IMR-90 (cell line): Measurements from ENCODE around the gene USP43. TPM values are rescaled to one million over a fixed set of nuclear protein-coding genes. Genes with fewer than 3 reads are reported as not detected.

Experiments
- ATAC-seq: fragments of 200-7000 bp; cut with Tn5 transposase; 2 replicates; pipeline ENCODE4 v1.9.1; 2020; ENCODE audit warnings: low read depth, mild to moderate bottlenecking, moderate library complexity
- BruUV-seq: library from RNA; stranded (reverse); fragments of 400-500 nt; replicated peaks from 2 replicates; lab custom pipeline; 2021; lab: Mats Ljungman, UMichigan
- CTCF ChIA-PET: fragments of 300-600 bp; formaldehyde crosslinking; extraction: SDS; loops from one replicate; lab custom pipeline; 2021; ENCODE audit warnings: antibody characterized with exemption; lab: Yijun Ruan, JAX
- POLR2A ChIA-PET: fragments of 300-600 bp; sonication (Branson Sonifier 250); formaldehyde crosslinking; loops from one replicate; lab custom pipeline; 2022; ENCODE audit warnings: antibody characterized with exemption; ENCODE audit not compliant: unreplicated experiment; lab: Charles Lee
- DNase-seq: peaks from one replicate; pipeline ENCODE4 v3.0.0; 2013
- H2AFZ ChIP-seq: replicated peaks from 2 replicates; pipeline ENCODE3; 2013; ENCODE audit warnings: low read length, mild to moderate bottlenecking; ENCODE audit not compliant: poor library complexity
- H2AK5ac ChIP-seq: 2 replicates; pipeline ENCODE4 v1.6.1; 2013; ENCODE audit warnings: low read depth, low read length, inconsistent platforms
- H2AK9ac ChIP-seq: replicated peaks from 2 replicates; pipeline ENCODE3; 2013; ENCODE audit warnings: mild to moderate bottlenecking, low read depth, low read length, moderate library complexity; ENCODE audit not compliant: poor library complexity
- H2BK120ac ChIP-seq: 2 replicates; pipeline ENCODE4 v1.6.1; 2013; ENCODE audit warnings: low read depth, low read length, inconsistent platforms
- H2BK15ac ChIP-seq: 3 replicates; pipeline ENCODE4 v1.6.1; 2013; ENCODE audit warnings: low read depth, low read length, inconsistent platforms
- H2BK20ac ChIP-seq: 2 replicates; pipeline ENCODE4 v1.6.1; 2013; ENCODE audit warnings: low read depth, mild to moderate bottlenecking, inconsistent platforms, low read length, moderate library complexity
- H2BK5ac ChIP-seq: 2 replicates; pipeline ENCODE4 v1.6.1; 2013; ENCODE audit warnings: mild to moderate bottlenecking, low read depth, low read length, inconsistent platforms; ENCODE audit not compliant: poor library complexity, severe bottlenecking
- H3K14ac ChIP-seq: replicated peaks from 2 replicates; pipeline ENCODE4 v1.6.1; 2013; ENCODE audit warnings: low read depth, low read length, inconsistent platforms
- H3K18ac ChIP-seq: 2 replicates; pipeline ENCODE4 v1.6.1; 2013; ENCODE audit warnings: low read depth, low read length, control low read depth
- H3K23ac ChIP-seq: 2 replicates; pipeline ENCODE4 v1.6.1; 2013; ENCODE audit warnings: low read depth, low read length, inconsistent platforms
- H3K27ac ChIP-seq: 2 replicates; pipeline ENCODE4 v1.5.1; 2013; ENCODE audit warnings: mild to moderate bottlenecking, control low read depth, low read length; ENCODE audit not compliant: insufficient read depth
- H3K27me3 ChIP-seq: 2 replicates; pipeline ENCODE4 v1.6.1; 2013; ENCODE audit warnings: low read length; ENCODE audit not compliant: control insufficient read depth, insufficient read depth
- H3K36me3 ChIP-seq: 2 replicates; pipeline ENCODE4 v1.6.1; 2013; ENCODE audit warnings: low read length, mixed read lengths; ENCODE audit not compliant: control insufficient read depth, insufficient read depth
- H3K4ac ChIP-seq: 2 replicates; pipeline ENCODE4 v1.6.1; 2013; ENCODE audit warnings: low read depth, low read length, inconsistent platforms
- H3K4me1 ChIP-seq: 2 replicates; pipeline ENCODE4 v1.6.1; 2013; ENCODE audit warnings: low read length, mixed read lengths; ENCODE audit not compliant: control insufficient read depth, insufficient read depth
- H3K4me2 ChIP-seq: 2 replicates; pipeline ENCODE4 v1.6.1; 2013; ENCODE audit warnings: low read depth, mild to moderate bottlenecking, control low read depth, low read length, moderate library complexity
- H3K4me3 ChIP-seq: 2 replicates; pipeline ENCODE4 v1.5.1; 2013; ENCODE audit warnings: low read depth, mild to moderate bottlenecking, control low read depth, low read length, moderate library complexity; ENCODE audit not compliant: insufficient read depth
- H3K56ac ChIP-seq: 2 replicates; pipeline ENCODE4 v1.6.1; 2013; ENCODE audit warnings: low read length, inconsistent platforms; ENCODE audit not compliant: insufficient read depth; ENCODE audit errors: extremely low read depth
- H3K79me1 ChIP-seq, 2 experiments: 2 replicates each; pipeline ENCODE4 v1.6.1; 2013; ENCODE audit warnings: low read length in 2 of 2, inconsistent platforms in 1 of 2, low read depth in 1 of 2
- H3K9ac ChIP-seq: 2 replicates; pipeline ENCODE4 v1.6.1; 2013; ENCODE audit warnings: low read depth, low read length, control low read depth
- H3K9me1 ChIP-seq: 2 replicates; pipeline ENCODE4 v1.6.1; 2013; ENCODE audit warnings: low read length, inconsistent platforms; ENCODE audit not compliant: insufficient read depth
- H3K9me3 ChIP-seq: 2 replicates; pipeline ENCODE4 v1.6.1; 2013; ENCODE audit warnings: low read length; ENCODE audit not compliant: control insufficient read depth, insufficient read depth
- H4K20me1 ChIP-seq: 2 replicates; pipeline ENCODE4 v1.6.1; 2013; ENCODE audit warnings: low read length, inconsistent platforms; ENCODE audit not compliant: insufficient read depth
- H4K5ac ChIP-seq: 2 replicates; pipeline ENCODE4 v1.6.1; 2013; ENCODE audit warnings: mild to moderate bottlenecking, low read depth, low read length, control low read depth
- H4K8ac ChIP-seq, 2 experiments: 2 replicates each; pipeline ENCODE4 v1.6.1; 2013; ENCODE audit warnings: low read depth in 2 of 2, low read length in 2 of 2, control low read depth in 1 of 2, inconsistent platforms in 1 of 2
- H4K91ac ChIP-seq: 2 replicates; pipeline ENCODE4 v1.6.1; 2013; ENCODE audit warnings: low read depth, low read length, inconsistent platforms; ENCODE audit not compliant: insufficient read depth
- CEBPB ChIP-seq: IDR thresholded peaks from 2 replicates; pipeline ENCODE4 v1.6.1; 2012; ENCODE audit warnings: low read depth, low read length, improper control_type of control experiment
- MAZ ChIP-seq: IDR thresholded peaks from 2 replicates; pipeline ENCODE4 v1.6.1; 2012; ENCODE audit warnings: low read depth, mild to moderate bottlenecking, low read length, improper control_type of control experiment, moderate library complexity, borderline replicate concordance
- POLR2A ChIP-seq: IDR thresholded peaks from 2 replicates; pipeline ENCODE4 v1.6.1; 2012; ENCODE audit warnings: mild to moderate bottlenecking, low read depth, low read length
- WGBS, 2 experiments: methylation state at CpG; one replicate each; pipeline versions ENCODE4 v1.1.5 to v1.1.7; 2013; ENCODE audit warnings: missing lambda C conversion rate in 2 of 2; ENCODE audit not compliant: insufficient read length in 1 of 2; ENCODE audit errors: extremely low coverage in 2 of 2; 5-methylcytosine and 5-hydroxymethylcytosine counted together
- dilution Hi-C: fragments of 300-500 bp; cut with HindIII; formaldehyde crosslinking; loops from one replicate; pipeline ENCODE4 v1.14.3; 2018; ENCODE audit warnings: low sequenced_read_pairs; ENCODE audit not compliant: unreplicated experiment
- in situ Hi-C: fragments of 300-500 bp; cut with MboI; formaldehyde crosslinking; loops from 3 replicates; pipeline ENCODE4 v1.14.3; 2019; ENCODE audit warnings: low sequenced_read_pairs, inconsistent platforms, mixed read lengths
- intact Hi-C: fragments of 100-400 bp; cut with micrococcal nuclease; formaldehyde crosslinking; loops from 2 replicates; pipeline ENCODE4 v1.10.0; 2022
- polyA plus RNA-seq, 3 experiments: library from polyadenylated mRNA; depleted of rRNA; stranded (reverse); fragments of >200 nt; gene quantifications; 2 replicates each; pipeline ENCODE4 v1.2.3, GENCODE V29; 2012; ENCODE audit warnings: low replicate concordance in 1 of 3
- total RNA-seq: library from RNA; depleted of rRNA; stranded (reverse); fragments of >200 nt; gene quantifications from 2 replicates; pipeline ENCODE4 v1.2.3, GENCODE V29; 2012
- TF ChIP-seq, protein P1 (sequence below): conservative IDR thresholded peaks from 2 replicates; pipeline ENCODE4 v1.5.1; 2012; ENCODE audit warnings: mild to moderate bottlenecking, low read depth, low read length, improper control_type of control experiment

The USP43 gene
- total and polyA plus RNA-seq, 2 of the 4 experiments (the other 2 are of a cell fraction) = not detected

DNA sequence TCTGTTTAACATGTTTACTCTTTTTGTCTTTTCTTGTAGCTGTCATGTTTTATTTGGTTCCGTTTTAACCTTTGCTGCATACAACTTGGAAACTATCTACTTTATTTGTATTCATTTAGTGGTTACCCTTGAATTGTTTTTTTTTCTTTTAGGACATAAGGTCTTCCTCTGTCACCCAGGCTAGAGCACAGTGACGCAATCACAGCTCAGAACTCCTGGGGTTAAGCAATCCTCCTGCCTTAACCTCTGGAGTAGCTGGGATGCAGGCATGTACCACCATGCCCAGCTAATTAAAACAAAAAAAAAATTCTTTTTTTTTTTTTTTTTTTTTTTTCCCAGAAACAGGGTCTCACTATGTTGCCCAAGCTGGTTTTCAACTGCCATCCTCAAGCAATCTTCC, 29.8 kb upstream of the USP43 start:
- Histone ChIP-seq H3K4me2 (no peak overlapping the region), H3K4me1 (no peaks in the 10 kb centered on the region), H2BK120ac (no peak overlapping the region), H2BK15ac (no peak overlapping the region), H4K91ac (no peak overlapping the region), H4K20me1 (no peaks in the 10 kb centered on the region), H3K27me3 (no peaks in the 10 kb centered on the region), H3K9me3 (no peaks in the 10 kb centered on the region), H2AK5ac (no peak overlapping the region), H3K23ac (no peak overlapping the region), H2AK9ac (no peak overlapping the region), H4K5ac (no peak overlapping the region), H3K27ac (no peak overlapping the region), H3K9ac (no peak overlapping the region), H3K9me1 (no peaks in the 10 kb centered on the region), H3K4me3 (no peak overlapping the region), H2AFZ (no peak overlapping the region), H3K36me3 (no peaks in the 10 kb centered on the region), H2BK5ac (no peak overlapping the region), H3K56ac (no peak overlapping the region), H3K4ac (no peak overlapping the region), H4K8ac (no peak overlapping the region), H3K79me1 (no peaks in the 10 kb centered on the region), H3K18ac (no peak overlapping the region), H2BK20ac (no peak overlapping the region), H3K14ac (no peak overlapping the region)
- intact Hi-C loops (no loop called here), dilution Hi-C loops (no loop called here), in situ Hi-C loops (no loop called here)
- no peak for TF ChIP-seq MAZ
- no peak for TF ChIP-seq POLR2A
- TF ChIP-seq, protein P1, sequence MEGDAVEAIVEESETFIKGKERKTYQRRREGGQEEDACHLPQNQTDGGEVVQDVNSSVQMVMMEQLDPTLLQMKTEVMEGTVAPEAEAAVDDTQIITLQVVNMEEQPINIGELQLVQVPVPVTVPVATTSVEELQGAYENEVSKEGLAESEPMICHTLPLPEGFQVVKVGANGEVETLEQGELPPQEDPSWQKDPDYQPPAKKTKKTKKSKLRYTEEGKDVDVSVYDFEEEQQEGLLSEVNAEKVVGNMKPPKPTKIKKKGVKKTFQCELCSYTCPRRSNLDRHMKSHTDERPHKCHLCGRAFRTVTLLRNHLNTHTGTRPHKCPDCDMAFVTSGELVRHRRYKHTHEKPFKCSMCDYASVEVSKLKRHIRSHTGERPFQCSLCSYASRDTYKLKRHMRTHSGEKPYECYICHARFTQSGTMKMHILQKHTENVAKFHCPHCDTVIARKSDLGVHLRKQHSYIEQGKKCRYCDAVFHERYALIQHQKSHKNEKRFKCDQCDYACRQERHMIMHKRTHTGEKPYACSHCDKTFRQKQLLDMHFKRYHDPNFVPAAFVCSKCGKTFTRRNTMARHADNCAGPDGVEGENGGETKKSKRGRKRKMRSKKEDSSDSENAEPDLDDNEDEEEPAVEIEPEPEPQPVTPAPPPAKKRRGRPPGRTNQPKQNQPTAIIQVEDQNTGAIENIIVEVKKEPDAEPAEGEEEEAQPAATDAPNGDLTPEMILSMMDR = no peak
- TF ChIP-seq CEBPB = peak; percentile 19; the same call in 1 of the 2 replicates
- CTCF ChIA-PET = interaction anchor here (0.7 to 1.0 kb wide), 2 partner anchors 10 to 313 kb away, joined by 3 read pairs; no protein-coding TSS in a partner anchor
- BruUV-seq = no TSS peak
- POLR2A ChIA-PET = no interaction called here
- ATAC-seq (no peak), DNase-seq (no peak)
- WGBS, 2 experiments = no CpG with 5 or more reads among the region's 2 CpGs
